Neural progenitor cell (in vitro differentiated cells): Measurements from ENCODE around the gene C2orf74. TPM values are rescaled to one million over a fixed set of nuclear protein-coding genes. Genes with fewer than 3 reads are reported as not detected.
A peak's percentile ranks its signal among the peaks of the same experiment; 100 is the strongest.
"Not testable (repeated sequence)": the region's sequence is repeated elsewhere in the genome, so short reads cannot be mapped to it uniquely, and the experiment has no call there.

Source experiments
- DNase-seq: peaks from one replicate; pipeline ENCODE4 v3.0.0-alpha.2; 2016; ENCODE audit warnings: low spot score
- H2AFZ ChIP-seq: fragments of 200-600 bp; sonication (generic); replicated peaks from 2 replicates; pipeline ENCODE4 v1.6.1; 2016; ENCODE audit warnings: antibody characterized with exemption
- H3F3A ChIP-seq: fragments of 200-600 bp; sonication (generic); 2 replicates; pipeline ENCODE4 v1.6.1; 2016; ENCODE audit warnings: antibody characterized with exemption, low read depth
- H3K27ac ChIP-seq: fragments of 200-600 bp; sonication (generic); 2 replicates; pipeline ENCODE4 v1.5.1; 2016; ENCODE audit warnings: mild to moderate bottlenecking
- H3K27me3 ChIP-seq: fragments of 200-600 bp; sonication (generic); 2 replicates; pipeline ENCODE4 v1.6.1; 2016; ENCODE audit warnings: mild to moderate bottlenecking, moderate library complexity
- H3K36me3 ChIP-seq: fragments of 200-600 bp; sonication (generic); 2 replicates; pipeline ENCODE4 v1.5.1; 2016
- H3K4me1 ChIP-seq: fragments of 200-600 bp; sonication (generic); 2 replicates; pipeline ENCODE4 v1.6.1; 2016; ENCODE audit warnings: mixed run types
- H3K4me2 ChIP-seq: fragments of 200-600 bp; sonication (generic); 2 replicates; pipeline ENCODE4 v1.6.1; 2016
- H3K4me3 ChIP-seq: fragments of 200-600 bp; sonication (generic); 2 replicates; pipeline ENCODE4 v1.5.1; 2016
- H3K79me2 ChIP-seq: fragments of 200-600 bp; sonication (generic); 2 replicates; pipeline ENCODE4 v1.6.1; 2016; ENCODE audit warnings: low read depth
- H3K9ac ChIP-seq: fragments of 200-600 bp; sonication (generic); 2 replicates; pipeline ENCODE4 v1.6.1; 2016
- H3K9me3 ChIP-seq: fragments of 200-600 bp; sonication (generic); 2 replicates; pipeline ENCODE4 v1.5.1; 2016; ENCODE audit warnings: low read depth
- H4K20me1 ChIP-seq: fragments of 200-600 bp; sonication (generic); 2 replicates; pipeline ENCODE4 v1.6.1; 2016; ENCODE audit warnings: low read depth
- H3K27ac Mint-ChIP-seq: 3 replicates; pipeline ENCODE4 v1.8.0; 2021; ENCODE audit warnings: mixed read lengths
- H3K27me3 Mint-ChIP-seq: 2 replicates; pipeline ENCODE4 v1.8.0; 2022; ENCODE audit warnings: low read depth, mild to moderate bottlenecking, inconsistent platforms, moderate library complexity, mixed read lengths; ENCODE audit not compliant: insufficient read depth
- H3K36me3 Mint-ChIP-seq: 3 replicates; pipeline ENCODE4 v1.8.0; 2021; ENCODE audit warnings: mixed read lengths
- H3K4me1 Mint-ChIP-seq: 3 replicates; pipeline ENCODE4 v1.8.0; 2021; ENCODE audit warnings: mixed read lengths
- H3K4me3 Mint-ChIP-seq: 3 replicates; pipeline ENCODE4 v1.8.0; 2021; ENCODE audit warnings: mild to moderate bottlenecking, moderate library complexity, mixed read lengths
- H3K9me3 Mint-ChIP-seq: 3 replicates; pipeline ENCODE4 v1.8.0; 2020; ENCODE audit warnings: mixed read lengths
- EZH2 ChIP-seq: fragments of 200-600 bp; sonication (generic); IDR thresholded peaks from 2 replicates; pipeline ENCODE4 v1.6.1; 2017; ENCODE audit warnings: antibody characterized with exemption, mild to moderate bottlenecking, moderate library complexity
- EZH2phosphoT487 ChIP-seq: fragments of 200-600 bp; sonication (generic); IDR thresholded peaks from 2 replicates; pipeline ENCODE4 v1.6.1; 2017; ENCODE audit warnings: antibody characterized with exemption
- total RNA-seq: library from RNA; depleted of rRNA; stranded (reverse); fragments of >200 nt; gene quantifications from 2 replicates; pipeline ENCODE4 v1.2.3, GENCODE V29; 2015; ENCODE audit warnings: low replicate concordance
- TF ChIP-seq, protein P1 (sequence below): fragments of 200-600 bp; sonication (generic); IDR thresholded peaks from 2 replicates; pipeline ENCODE4 v1.5.1; 2017; ENCODE audit warnings: antibody characterized with exemption, mild to moderate bottlenecking

C2orf74 gene
- total RNA-seq, 1 donor from 2014 or later: 20.9 TPM

DNA sequence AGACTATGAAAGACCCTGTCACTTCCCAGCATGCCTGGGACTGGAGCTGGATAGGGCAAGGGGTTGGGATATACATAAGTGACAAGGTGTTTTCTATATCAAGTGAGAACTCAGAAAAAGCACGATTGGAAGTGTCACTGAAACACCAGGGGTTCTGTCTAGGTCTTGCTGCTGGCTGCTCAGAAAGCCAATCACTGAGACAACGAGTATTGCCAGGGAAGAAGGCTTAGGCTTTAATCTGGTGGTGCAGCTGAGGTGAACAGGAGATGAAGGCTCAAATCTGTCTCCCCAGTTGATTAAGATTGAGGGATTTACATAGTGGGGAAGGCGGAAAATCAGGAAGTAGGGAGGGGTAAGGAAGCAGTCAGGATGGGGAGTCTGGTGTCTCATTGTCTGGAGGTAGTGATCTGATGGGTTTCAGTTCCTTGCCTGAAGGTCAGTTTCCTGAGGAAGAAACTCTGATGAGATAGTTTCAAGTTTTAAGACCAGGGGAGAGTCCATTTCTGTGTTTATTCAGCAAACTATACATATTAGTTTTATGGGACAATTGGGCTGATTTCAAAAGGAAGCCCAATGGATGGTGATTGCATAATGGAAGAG is 3.5 kb upstream of the C2orf74 start:
- no peaks in the 10 kb centered on the region for H3K4me1 ChIP-seq
- H3K27ac ChIP-seq: no peak overlapping the region
- Mint-ChIP-seq H3K9me3 (peaks cover 9% of the 10 kb centered on the region), H3K36me3 (peaks cover 37% of the 10 kb centered on the region), H3K4me1 (no peaks in the 10 kb centered on the region), H3K27ac (peak overlapping the region; percentile 5), H3K4me3 (no peak overlapping the region), H3K27me3 (no peaks in the 10 kb centered on the region)
- H3K27me3 ChIP-seq: no peaks in the 10 kb centered on the region
- H3K36me3 ChIP-seq: peaks cover 4% of the 10 kb centered on the region
- TF ChIP-seq, protein P1, sequence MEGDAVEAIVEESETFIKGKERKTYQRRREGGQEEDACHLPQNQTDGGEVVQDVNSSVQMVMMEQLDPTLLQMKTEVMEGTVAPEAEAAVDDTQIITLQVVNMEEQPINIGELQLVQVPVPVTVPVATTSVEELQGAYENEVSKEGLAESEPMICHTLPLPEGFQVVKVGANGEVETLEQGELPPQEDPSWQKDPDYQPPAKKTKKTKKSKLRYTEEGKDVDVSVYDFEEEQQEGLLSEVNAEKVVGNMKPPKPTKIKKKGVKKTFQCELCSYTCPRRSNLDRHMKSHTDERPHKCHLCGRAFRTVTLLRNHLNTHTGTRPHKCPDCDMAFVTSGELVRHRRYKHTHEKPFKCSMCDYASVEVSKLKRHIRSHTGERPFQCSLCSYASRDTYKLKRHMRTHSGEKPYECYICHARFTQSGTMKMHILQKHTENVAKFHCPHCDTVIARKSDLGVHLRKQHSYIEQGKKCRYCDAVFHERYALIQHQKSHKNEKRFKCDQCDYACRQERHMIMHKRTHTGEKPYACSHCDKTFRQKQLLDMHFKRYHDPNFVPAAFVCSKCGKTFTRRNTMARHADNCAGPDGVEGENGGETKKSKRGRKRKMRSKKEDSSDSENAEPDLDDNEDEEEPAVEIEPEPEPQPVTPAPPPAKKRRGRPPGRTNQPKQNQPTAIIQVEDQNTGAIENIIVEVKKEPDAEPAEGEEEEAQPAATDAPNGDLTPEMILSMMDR: no peak
- TF ChIP-seq EZH2phosphoT487 (no peak), EZH2 (no peak)
- H3K79me2 ChIP-seq: no peaks in the 10 kb centered on the region
- H3K9me3 ChIP-seq: no peaks in the 10 kb centered on the region
- no peaks in the 10 kb centered on the region for H4K20me1 ChIP-seq
- H3K4me2 ChIP-seq: no peak overlapping the region
- no peak overlapping the region for H3K9ac ChIP-seq
- no peaks in the 10 kb centered on the region for H3F3A ChIP-seq
- no peak for DNase-seq
- H3K4me3 ChIP-seq: no peak overlapping the region
- no peak overlapping the region for H2AFZ ChIP-seq

DNA sequence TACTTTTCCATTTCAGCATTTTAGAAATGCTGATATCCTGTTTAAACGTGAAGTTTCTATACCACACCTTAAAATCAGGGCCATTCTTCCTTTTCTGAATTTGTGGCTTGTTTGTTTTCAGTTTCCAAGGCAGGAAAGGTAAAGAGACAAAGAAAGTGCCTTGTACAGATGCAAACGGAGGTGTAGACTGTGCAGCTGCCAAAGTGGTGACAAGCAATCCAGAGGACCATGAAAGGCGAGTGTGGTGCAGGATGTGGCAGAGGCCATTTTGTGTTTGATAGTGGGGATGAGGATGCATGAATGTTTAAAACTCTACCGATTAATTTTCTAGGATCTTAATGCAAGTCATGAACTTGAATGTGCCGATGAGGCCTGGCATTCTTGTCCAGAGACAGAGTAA is 733 bp downstream of the C2orf74 start:
- no peak overlapping the region for H2AFZ ChIP-seq
- peaks cover 51% of the 10 kb centered on the region for H3K36me3 Mint-ChIP-seq
- H3K4me1 Mint-ChIP-seq: no peaks in the 10 kb centered on the region

DNA sequence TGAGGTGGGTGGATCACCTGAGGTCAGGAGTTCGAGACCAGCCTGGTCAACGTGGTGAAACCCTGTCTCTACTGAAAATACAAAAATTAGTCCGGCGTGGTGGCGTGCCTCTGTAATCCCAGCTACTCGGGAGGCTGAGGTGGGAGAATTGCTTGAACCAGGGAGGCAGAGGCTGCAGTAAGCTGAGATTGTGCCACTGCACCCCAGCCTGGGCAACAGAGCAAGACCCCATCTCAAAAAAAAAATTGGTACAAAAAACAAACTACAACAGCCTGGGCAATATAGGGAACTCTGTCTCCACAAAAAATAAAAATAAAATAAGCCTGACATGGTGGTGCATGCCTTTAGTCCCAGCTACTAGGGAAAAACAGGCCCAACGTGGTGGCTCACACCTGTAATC is 3.1 kb downstream of the C2orf74 start:
- not testable (repeated sequence) for H3K9ac ChIP-seq, H3K9me3 ChIP-seq, H3K4me3 ChIP-seq, H3K79me2 ChIP-seq, H2AFZ ChIP-seq, DNase-seq, H3K4me1 ChIP-seq, H3K27ac ChIP-seq, H3K4me3 Mint-ChIP-seq, H3K9me3 Mint-ChIP-seq, H3K27me3 ChIP-seq, H3F3A ChIP-seq, H3K4me2 ChIP-seq, H4K20me1 ChIP-seq, H3K4me1 Mint-ChIP-seq, H3K27ac Mint-ChIP-seq, H3K27me3 Mint-ChIP-seq
- peaks cover 12% of the 10 kb centered on the region for H3K36me3 ChIP-seq
- peaks cover 39% of the 10 kb centered on the region for H3K36me3 Mint-ChIP-seq

More for the DNA sequence above, 733 bp downstream of the C2orf74 start:
- Histone ChIP-seq H3K36me3 (peaks cover 12% of the 10 kb centered on the region), H3K27ac (no peak overlapping the region), H3K4me1 (no peaks in the 10 kb centered on the region), H3K9me3 (no peaks in the 10 kb centered on the region), H3K4me3 (no peak overlapping the region), H3K4me2 (no peak overlapping the region), H3K27me3 (no peaks in the 10 kb centered on the region), H3F3A (no peaks in the 10 kb centered on the region), H4K20me1 (no peaks in the 10 kb centered on the region), H3K79me2 (no peaks in the 10 kb centered on the region), H3K9ac (no peak overlapping the region)
- TF ChIP-seq, protein P1: no peak
- TF ChIP-seq EZH2 (no peak), EZH2phosphoT487 (no peak)
- H3K9me3 Mint-ChIP-seq: peaks cover 9% of the 10 kb centered on the region
- no peak for DNase-seq
- H3K27me3 Mint-ChIP-seq: no peaks in the 10 kb centered on the region
- no peak overlapping the region for H3K27ac Mint-ChIP-seq
- H3K4me3 Mint-ChIP-seq: no peak overlapping the region

DNA sequence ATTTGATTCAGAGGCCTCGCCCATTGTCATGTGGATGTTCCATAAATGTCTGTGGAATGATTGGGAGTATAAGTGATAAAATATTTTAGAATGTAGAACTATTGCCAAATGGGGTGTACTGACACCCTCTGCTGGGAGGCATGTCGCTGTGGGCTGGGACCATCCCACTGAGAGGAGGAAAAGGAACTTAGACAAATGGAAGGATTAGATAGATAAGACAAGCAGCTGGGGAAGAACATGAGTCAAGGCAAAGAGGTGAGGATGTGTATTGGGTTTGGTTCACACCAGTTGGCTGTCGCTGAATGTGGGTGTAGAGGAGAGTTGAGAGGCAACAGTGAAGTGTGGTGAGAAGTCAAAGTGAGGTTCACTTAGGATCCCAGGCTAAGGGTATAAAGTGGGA is 4.0 kb downstream of the C2orf74 start:
- Histone ChIP-seq H3K4me3 (no peak overlapping the region), H3K79me2 (no peaks in the 10 kb centered on the region), H3F3A (no peaks in the 10 kb centered on the region)

More for the DNA sequence above, 4.0 kb downstream of the C2orf74 start:
- Mint-ChIP-seq H3K9me3 (no peaks in the 10 kb centered on the region), H3K27ac (no peak overlapping the region), H3K4me1 (no peaks in the 10 kb centered on the region), H3K4me3 (no peak overlapping the region), H3K36me3 (peaks cover 36% of the 10 kb centered on the region), H3K27me3 (no peaks in the 10 kb centered on the region)
- H3K27me3 ChIP-seq: no peaks in the 10 kb centered on the region
- H3K9me3 ChIP-seq: no peaks in the 10 kb centered on the region
- H2AFZ ChIP-seq: no peak overlapping the region
- peaks cover 11% of the 10 kb centered on the region for H3K36me3 ChIP-seq
- H3K4me2 ChIP-seq: no peak overlapping the region
- H3K27ac ChIP-seq: no peak overlapping the region
- no peaks in the 10 kb centered on the region for H4K20me1 ChIP-seq
- no peaks in the 10 kb centered on the region for H3K4me1 ChIP-seq
- H3K9ac ChIP-seq: no peak overlapping the region
- TF ChIP-seq EZH2: no peak
- TF ChIP-seq, protein P1: no peak
- TF ChIP-seq EZH2phosphoT487: no peak
- no peak for DNase-seq
